Esophagus squamous epithelium (tissue), 5 donors: ENCODE measurements around the gene CRYBA2. TPM values are rescaled to one million over a fixed set of nuclear protein-coding genes. Genes with fewer than 3 reads are reported as not detected.

Source experiments
- DNase-seq: peaks from one replicate; lab custom pipeline; 2025; lab: John Stamatoyannopoulos, UW
- H3K27ac ChIP-seq, 4 donors: fragments of 200-600 bp; sonication (generic); one replicate each; pipeline ENCODE4 v1.5.1; 2016 to 2019; ENCODE audit warnings: mild to moderate bottlenecking in 1 of 4
- H3K27me3 ChIP-seq, 4 donors: fragments of 200-600 bp; sonication (generic); 1 replicate in 3 of 4; 2 replicates in 1 of 4; pipeline versions ENCODE4 v1.5.1 to v1.6.0; 2017 to 2021; ENCODE audit warnings: antibody characterized with exemption in 1 of 4
- H3K36me3 ChIP-seq, 3 donors: fragments of 200-600 bp; sonication (generic); one replicate each; pipeline ENCODE4 v1.5.1; 2016 to 2019
- H3K4me1 ChIP-seq, 3 donors: fragments of 200-600 bp; sonication (generic); one replicate each; pipeline ENCODE4 v1.5.1; 2017 to 2019
- H3K4me3 ChIP-seq, 4 donors: fragments of 200-600 bp; sonication (generic); 1 replicate in 3 of 4; 2 replicates in 1 of 4; pipeline ENCODE4 v1.5.1; 2016 to 2019; ENCODE audit warnings: mild to moderate bottlenecking in 2 of 4, moderate library complexity in 1 of 4
- H3K9me3 ChIP-seq, 3 donors: fragments of 200-600 bp; sonication (generic); one replicate each; pipeline ENCODE4 v1.5.1; 2016 to 2019
- POLR2A ChIP-seq, 4 donors: fragments of 450-650 bp; IDR thresholded peaks; one replicate each; pipeline ENCODE4 v1.6.1; 2017; ENCODE audit warnings: antibody characterized with exemption in 4 of 4, mild to moderate bottlenecking in 4 of 4, moderate library complexity in 3 of 4
- WGBS, 2 donors: methylation state at CpG; one replicate each; pipeline ENCODE4 v1.1.5; 2018; 5-methylcytosine and 5-hydroxymethylcytosine counted together
- intact Hi-C: fragments of 100-400 bp; cut with DNase I; formaldehyde crosslinking; loops from one replicate; pipeline ENCODE4 v1.15.0; 2022
- total RNA-seq, 4 donors: library from RNA; depleted of rRNA; stranded (reverse); fragments of >200 nt; gene quantifications; one replicate each; pipeline ENCODE4 v1.1.0, GENCODE V29; 2016
- TF ChIP-seq, protein P1 (sequence below), 6 experiments: fragments of 450-650 bp in 4 of 6; fragments of 200-600 bp in 2 of 6; sonication (generic) in 2 of 6; IDR thresholded peaks; one replicate each; pipeline ENCODE4 v1.5.1; 2016 to 2019; ENCODE audit warnings: antibody characterized with exemption in 6 of 6, mild to moderate bottlenecking in 4 of 6, moderate library complexity in 4 of 6
- donor health status: DM: yes; HTN: yes; CAD: no.

The CRYBA2 gene
- total RNA-seq, 4 donors from 2014 or later = not detected

GRCh38 chr2:219010873-219011272, 17.7 kb upstream of the CRYBA2 start:
- no peak overlapping the region for H3K4me3 ChIP-seq
- WGBS, 2 donors = 50 to 65% methylated on average over 3 of the region's 5 CpGs
- H3K36me3 ChIP-seq = no peaks in the 10 kb centered on the region

DNA sequence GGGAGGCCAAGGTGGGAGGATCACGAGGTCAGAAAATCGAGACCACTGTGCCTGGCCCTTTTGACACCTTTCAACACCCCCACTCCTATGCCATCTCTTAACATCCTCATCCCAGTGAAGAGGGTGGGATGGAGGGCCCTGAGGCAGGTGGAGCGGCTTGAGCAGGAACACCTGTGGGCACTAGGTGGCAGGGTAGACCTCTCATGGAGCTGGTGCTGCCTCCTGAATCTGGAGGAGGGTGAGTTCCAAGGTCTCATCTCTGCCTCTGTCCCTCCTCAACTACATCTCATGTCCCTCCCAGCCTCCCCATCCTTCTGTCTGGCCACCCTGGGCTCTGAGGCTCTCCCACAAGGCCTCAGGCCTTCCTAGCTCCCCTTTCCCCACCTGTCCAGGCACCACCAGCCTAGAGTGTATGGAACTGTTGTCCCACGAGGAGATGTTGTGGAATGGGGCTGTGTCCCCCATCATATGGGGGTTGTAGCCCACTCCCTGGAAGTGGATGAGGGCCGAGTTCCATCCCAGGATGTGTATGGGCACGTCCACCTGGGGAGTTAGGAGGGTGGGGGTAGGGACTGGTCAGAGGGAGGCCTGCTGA, 17.0 kb upstream of the CRYBA2 start:
- intact Hi-C loops = no loop called here
- Histone ChIP-seq H3K36me3 (no peaks in the 10 kb centered on the region), H3K27ac (no peak overlapping the region), H3K9me3 (no peaks in the 10 kb centered on the region), H3K27me3 (peaks cover 0 to 88% (median 0%) of the 10 kb centered on the region in 4 donors), H3K4me1 (no peaks in the 10 kb centered on the region), H3K4me3 (no peak overlapping the region)
- no peak for DNase-seq
- WGBS, 2 donors = 13 to 27% methylated on average over 3 to 6 of the region's 6 CpGs
- TF ChIP-seq, protein P1, sequence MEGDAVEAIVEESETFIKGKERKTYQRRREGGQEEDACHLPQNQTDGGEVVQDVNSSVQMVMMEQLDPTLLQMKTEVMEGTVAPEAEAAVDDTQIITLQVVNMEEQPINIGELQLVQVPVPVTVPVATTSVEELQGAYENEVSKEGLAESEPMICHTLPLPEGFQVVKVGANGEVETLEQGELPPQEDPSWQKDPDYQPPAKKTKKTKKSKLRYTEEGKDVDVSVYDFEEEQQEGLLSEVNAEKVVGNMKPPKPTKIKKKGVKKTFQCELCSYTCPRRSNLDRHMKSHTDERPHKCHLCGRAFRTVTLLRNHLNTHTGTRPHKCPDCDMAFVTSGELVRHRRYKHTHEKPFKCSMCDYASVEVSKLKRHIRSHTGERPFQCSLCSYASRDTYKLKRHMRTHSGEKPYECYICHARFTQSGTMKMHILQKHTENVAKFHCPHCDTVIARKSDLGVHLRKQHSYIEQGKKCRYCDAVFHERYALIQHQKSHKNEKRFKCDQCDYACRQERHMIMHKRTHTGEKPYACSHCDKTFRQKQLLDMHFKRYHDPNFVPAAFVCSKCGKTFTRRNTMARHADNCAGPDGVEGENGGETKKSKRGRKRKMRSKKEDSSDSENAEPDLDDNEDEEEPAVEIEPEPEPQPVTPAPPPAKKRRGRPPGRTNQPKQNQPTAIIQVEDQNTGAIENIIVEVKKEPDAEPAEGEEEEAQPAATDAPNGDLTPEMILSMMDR (IDR thresholded peaks at IDR 0.05) = peak in 4 of 6 experiments; percentile 12 to 58 (median 23)
- TF ChIP-seq POLR2A (IDR thresholded peaks at IDR 0.05) = no peak

More at GRCh38 chr2:219010873-219011272, 17.7 kb upstream of the CRYBA2 start:
- Histone ChIP-seq H3K27me3 (peaks cover 0 to 82% (median 0%) of the 10 kb centered on the region in 4 donors), H3K27ac (no peak overlapping the region), H3K9me3 (no peaks in the 10 kb centered on the region), H3K4me1 (no peaks in the 10 kb centered on the region)
- intact Hi-C loops = no loop called here
- DNase-seq = no peak
- TF ChIP-seq POLR2A (IDR thresholded peaks at IDR 0.05) = no peak
- TF ChIP-seq, protein P1 (IDR thresholded peaks at IDR 0.05) = no peak

GRCh38 chr2:219009294-219009693, 16.1 kb upstream of the CRYBA2 start:
- Histone ChIP-seq H3K4me1 (no peaks in the 10 kb centered on the region), H3K4me3 (no peak overlapping the region), H3K36me3 (no peaks in the 10 kb centered on the region), H3K27ac (no peak overlapping the region), H3K27me3 (peaks cover 0 to 89% (median 0%) of the 10 kb centered on the region in 4 donors), H3K9me3 (no peaks in the 10 kb centered on the region)
- intact Hi-C loops = no loop called here
- 50 to 72% methylated on average over 1 to 2 of the region's 2 CpGs for WGBS, 2 donors
- DNase-seq = no peak
- TF ChIP-seq, protein P1 (IDR thresholded peaks at IDR 0.05) = no peak

- H3K36me3 ChIP-seq = no peaks in the 10 kb centered on the region
- H3K4me3 ChIP-seq = no peak overlapping the region
- H3K9me3 ChIP-seq = no peaks in the 10 kb centered on the region
- intact Hi-C loops = no loop called here
- 85 to 89% methylated on average over 3 of the region's 3 CpGs for WGBS, 2 donors
- no peak overlapping the region for H3K27ac ChIP-seq
- TF ChIP-seq, protein P1 (IDR thresholded peaks at IDR 0.05) = no peak
- no peak for TF ChIP-seq POLR2A (IDR thresholded peaks at IDR 0.05)
- peaks cover 14 to 100% (median 32%) of the 10 kb centered on the region in 4 donors for H3K27me3 ChIP-seq
- H3K4me1 ChIP-seq = peaks cover 22 to 43% (median 23%) of the 10 kb centered on the region in 3 donors
- no peak for DNase-seq
These were observed 10.8 kb upstream of the CRYBA2 start for GRCh38 chr2:219003979-219004378.

DNA sequence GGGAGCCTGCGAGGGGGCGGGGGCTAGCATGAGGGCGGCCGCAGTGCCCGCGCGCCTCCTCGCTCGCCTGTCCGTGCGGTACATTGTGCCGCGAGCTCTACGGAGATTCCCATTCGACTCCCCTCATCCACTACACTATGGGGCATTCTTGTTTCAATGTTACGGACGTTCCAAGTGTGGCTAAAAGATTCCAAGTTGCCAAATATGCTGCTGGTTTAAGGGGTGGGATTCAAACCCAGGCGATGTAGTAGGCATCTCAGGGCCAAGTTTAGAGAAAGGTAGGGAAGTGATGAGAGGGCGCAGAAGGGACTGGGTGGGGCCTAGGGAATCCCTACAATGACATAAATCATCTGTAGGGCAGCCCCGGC, 10.0 kb upstream of the CRYBA2 start:
- TF ChIP-seq, protein P1 (IDR thresholded peaks at IDR 0.05) = no peak
- TF ChIP-seq POLR2A (IDR thresholded peaks at IDR 0.05) = no peak
- Histone ChIP-seq H3K4me1 (peaks cover 22 to 50% (median 23%) of the 10 kb centered on the region in 3 donors), H3K27ac (no peak overlapping the region), H3K4me3 (peak overlapping the region in 2 of 4 donors; percentile 47 to 56), H3K36me3 (no peaks in the 10 kb centered on the region), H3K9me3 (no peaks in the 10 kb centered on the region), H3K27me3 (peaks cover 14 to 95% (median 32%) of the 10 kb centered on the region in 4 donors)
- intact Hi-C loops = no loop called here
- DNase-seq = no peak
- WGBS, 2 donors = 13 to 48% methylated on average over 3 to 19 of the region's 20 CpGs
